IgD-negative memory B cell (primary cell): Measurements from ENCODE around the gene HOXC10. TPM values are rescaled to one million over a fixed set of nuclear protein-coding genes. Genes with fewer than 3 reads are reported as not detected.
A peak's percentile ranks its signal among the peaks of the same experiment; 100 is the strongest.

ENCODE experiments used
- H3K27ac Mint-ChIP-seq, 3 donors: one replicate each; pipeline ENCODE4 v1.8.0; 2020 to 2022; ENCODE audit warnings: mild to moderate bottlenecking in 3 of 3, mixed read lengths in 3 of 3, moderate library complexity in 1 of 3
- H3K27me3 Mint-ChIP-seq: one replicate; pipeline ENCODE4 v1.8.0; 2021; ENCODE audit warnings: mixed read lengths
- H3K36me3 Mint-ChIP-seq: one replicate; pipeline ENCODE4 v1.8.0; 2020; ENCODE audit warnings: mild to moderate bottlenecking, mixed read lengths
- H3K4me1 Mint-ChIP-seq, 3 donors: one replicate each; pipeline ENCODE4 v1.8.0; 2020 to 2022; ENCODE audit warnings: mixed read lengths in 3 of 3, mild to moderate bottlenecking in 1 of 3
- H3K4me3 Mint-ChIP-seq, 4 donors: one replicate each; pipeline ENCODE4 v1.8.0; 2020 to 2022; ENCODE audit warnings: mild to moderate bottlenecking in 4 of 4, mixed read lengths in 4 of 4, moderate library complexity in 3 of 4
- H3K9me3 Mint-ChIP-seq, 3 donors: one replicate each; pipeline ENCODE4 v1.8.0; 2020 to 2021; ENCODE audit warnings: mixed read lengths in 3 of 3, mild to moderate bottlenecking in 1 of 3
- polyA plus RNA-seq: library from polyadenylated mRNA; unstranded; fragments of 300-500 nt; fragmentation: Illumina TruSeq; gene quantifications from one replicate; pipeline ENCODE4 v1.2.3, GENCODE V29; 2021

Gene HOXC10
- polyA plus RNA-seq, 1 donor from 2014 or later: not detected

DNA sequence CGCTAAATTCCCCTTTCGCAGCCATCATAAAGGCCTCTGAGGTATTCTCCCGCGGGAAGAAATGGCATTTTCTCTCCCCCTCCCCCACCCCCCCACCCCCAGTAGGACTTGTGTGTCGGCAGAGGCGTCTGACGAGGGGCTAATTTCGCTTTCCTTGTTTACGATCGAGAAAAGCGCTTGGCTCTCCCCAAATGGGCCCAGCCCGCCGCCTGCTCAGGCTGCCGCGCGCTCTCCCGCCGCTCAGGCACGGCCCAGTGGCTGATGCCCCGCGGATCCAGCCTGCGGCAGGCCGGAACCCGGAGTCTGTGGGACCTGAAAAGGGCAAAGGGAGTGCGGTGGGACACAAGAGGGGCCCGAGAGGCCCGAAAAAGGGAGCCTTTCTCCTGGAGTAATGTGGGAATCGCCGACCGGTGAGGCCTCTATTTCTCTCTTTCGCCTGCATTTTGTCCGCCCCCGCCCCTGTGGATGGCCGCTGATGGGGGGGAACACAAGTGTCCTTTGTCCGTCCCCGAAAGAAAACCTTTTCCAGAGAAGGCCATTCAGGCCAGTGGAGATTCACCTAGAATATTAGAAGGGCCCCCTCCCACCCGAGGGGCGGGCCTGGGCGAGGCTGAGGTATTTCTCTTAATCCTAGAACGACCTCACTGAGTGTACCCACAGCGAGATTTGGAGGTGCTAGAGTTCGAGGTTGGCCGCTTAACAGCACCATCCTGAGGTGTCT is 34.3 kb downstream of the HOXC10 start:
- Mint-ChIP-seq H3K36me3 (no peaks in the 10 kb centered on the region), H3K27me3 (peaks cover 55% of the 10 kb centered on the region), H3K27ac (peak overlapping the region; percentile 81 to 96 (median 83)), H3K9me3 (peaks cover 0 to 2% (median 0%) of the 10 kb centered on the region in 3 donors), H3K4me1 (peaks cover 9 to 19% (median 11%) of the 10 kb centered on the region in 3 donors), H3K4me3 (peak overlapping the region in 3 of 4 donors; percentile 55 to 74 (median 68))

GRCh38 chr12:54019924-54020590 is 35.1 kb downstream of the HOXC10 start:
- Mint-ChIP-seq H3K27me3 (peaks cover 51% of the 10 kb centered on the region), H3K4me1 (peaks cover 6 to 14% (median 9%) of the 10 kb centered on the region in 3 donors), H3K4me3 (peak overlapping the region in 2 of 4 donors; percentile 49 to 74), H3K9me3 (peaks cover 0 to 2% (median 0%) of the 10 kb centered on the region in 3 donors), H3K27ac (peak overlapping the region in 2 of 3 donors; percentile 83 to 96), H3K36me3 (no peaks in the 10 kb centered on the region)

- Mint-ChIP-seq H3K4me3 (peak overlapping the region in 1 of 4 donors; percentile 75), H3K27ac (peak overlapping the region in 1 of 3 donors; percentile 83), H3K9me3 (peaks cover 0 to 2% (median 0%) of the 10 kb centered on the region in 3 donors), H3K27me3 (peaks cover 50% of the 10 kb centered on the region), H3K4me1 (peaks cover 6 to 11% (median 9%) of the 10 kb centered on the region in 3 donors), H3K36me3 (no peaks in the 10 kb centered on the region)
Measured at GRCh38 chr12:54020591-54021405, 35.9 kb downstream of the HOXC10 start.

DNA sequence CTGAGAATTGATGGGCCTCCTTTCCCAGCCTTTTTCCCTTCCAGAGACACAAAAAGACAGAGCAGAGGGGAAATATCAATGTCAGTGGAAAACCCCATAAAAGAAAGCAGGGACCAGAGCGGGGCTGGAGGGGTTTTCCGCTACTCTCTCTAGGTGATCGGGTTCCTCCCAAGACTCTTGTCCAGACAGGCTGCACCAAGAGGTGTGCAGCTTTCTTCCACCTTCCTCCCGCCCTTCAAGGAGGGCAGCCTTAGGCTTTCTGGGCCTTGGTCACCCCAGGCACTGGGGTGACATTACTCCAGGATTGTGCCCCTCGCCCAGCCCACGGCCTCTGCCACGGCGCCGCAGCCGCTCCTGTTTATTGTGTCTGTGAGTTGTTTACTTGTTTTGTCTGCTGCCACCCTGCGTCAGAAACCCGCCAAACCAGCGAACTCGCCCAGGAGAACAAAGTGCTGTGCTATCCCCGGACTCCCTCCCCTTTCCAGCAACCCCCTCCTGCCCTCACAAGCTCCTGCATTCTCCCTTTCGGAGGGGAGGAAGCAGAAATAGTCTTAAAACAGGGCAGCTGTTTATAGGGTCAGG is 36.6 kb downstream of the HOXC10 start:
- Mint-ChIP-seq H3K27ac (peak overlapping the region in 1 of 3 donors; percentile 83), H3K4me1 (peaks cover 6 to 11% (median 9%) of the 10 kb centered on the region in 3 donors), H3K36me3 (no peaks in the 10 kb centered on the region), H3K9me3 (peaks cover 0 to 2% (median 0%) of the 10 kb centered on the region in 3 donors), H3K27me3 (peaks cover 56% of the 10 kb centered on the region), H3K4me3 (peak overlapping the region in 3 of 4 donors; percentile 63 to 75 (median 63))

- Mint-ChIP-seq H3K27me3 (peaks cover 58% of the 10 kb centered on the region), H3K27ac (peak overlapping the region in 1 of 3 donors; percentile 83)
Measured at GRCh38 chr12:54022960-54023884, 38.3 kb downstream of the HOXC10 start.

GRCh38 chr12:54024127-54024526 is 39.2 kb downstream of the HOXC10 start:
- H3K27me3 Mint-ChIP-seq: peaks cover 63% of the 10 kb centered on the region
- H3K36me3 Mint-ChIP-seq: no peaks in the 10 kb centered on the region
- H3K4me3 Mint-ChIP-seq: peak overlapping the region in 1 of 4 donors; percentile 48
- peaks cover 10 to 14% (median 12%) of the 10 kb centered on the region in 3 donors for H3K4me1 Mint-ChIP-seq
- H3K27ac Mint-ChIP-seq: no peak overlapping the region
- H3K9me3 Mint-ChIP-seq: peaks cover 0 to 3% (median 0%) of the 10 kb centered on the region in 3 donors

More at GRCh38 chr12:54022960-54023884, 38.3 kb downstream of the HOXC10 start:
- no peaks in the 10 kb centered on the region for H3K36me3 Mint-ChIP-seq
- H3K9me3 Mint-ChIP-seq: no peaks in the 10 kb centered on the region
- H3K4me3 Mint-ChIP-seq: peak overlapping the region in 1 of 4 donors; percentile 18
- H3K4me1 Mint-ChIP-seq: peaks cover 5 to 12% (median 7%) of the 10 kb centered on the region in 3 donors

DNA sequence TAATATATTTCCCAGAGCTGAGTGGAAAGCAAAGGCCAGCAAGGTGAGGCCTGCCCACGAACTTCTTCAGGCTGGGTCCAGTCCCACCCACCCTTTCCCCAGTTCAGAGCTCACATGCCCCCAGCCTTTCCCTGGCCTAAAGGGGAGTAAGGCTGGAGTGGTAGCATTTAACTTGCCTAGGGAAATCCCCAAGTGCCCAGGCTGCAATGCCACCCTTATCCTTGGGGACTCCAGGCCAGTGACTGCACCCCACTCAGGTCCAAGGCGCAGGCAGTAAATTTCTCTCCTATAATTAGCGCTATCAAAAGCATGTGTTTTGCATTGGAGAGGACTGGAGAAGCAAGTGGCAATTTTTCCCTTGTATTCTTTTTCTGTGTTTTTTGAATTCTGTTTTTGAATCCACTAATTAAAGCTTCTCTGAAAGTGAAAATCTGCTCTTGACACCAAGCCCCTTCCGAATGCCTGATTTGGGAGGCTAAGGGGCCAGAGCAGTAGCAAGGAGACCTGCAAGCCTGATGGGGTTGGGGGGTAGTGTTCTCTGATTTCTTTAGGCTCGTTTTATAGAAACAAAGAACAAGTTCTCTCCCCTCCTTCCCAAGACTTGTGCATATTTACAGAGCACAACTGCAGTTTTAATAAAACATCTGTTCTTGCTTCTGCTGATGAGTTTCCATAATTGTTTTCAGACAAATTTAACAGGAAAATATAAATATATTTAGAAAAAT is 39.8 kb downstream of the HOXC10 start:
- Mint-ChIP-seq H3K36me3 (no peaks in the 10 kb centered on the region), H3K27ac (no peak overlapping the region), H3K27me3 (peaks cover 64% of the 10 kb centered on the region), H3K9me3 (peaks cover 0 to 5% (median 0%) of the 10 kb centered on the region in 3 donors), H3K4me1 (peaks cover 12 to 17% (median 13%) of the 10 kb centered on the region in 3 donors), H3K4me3 (no peak overlapping the region)

DNA sequence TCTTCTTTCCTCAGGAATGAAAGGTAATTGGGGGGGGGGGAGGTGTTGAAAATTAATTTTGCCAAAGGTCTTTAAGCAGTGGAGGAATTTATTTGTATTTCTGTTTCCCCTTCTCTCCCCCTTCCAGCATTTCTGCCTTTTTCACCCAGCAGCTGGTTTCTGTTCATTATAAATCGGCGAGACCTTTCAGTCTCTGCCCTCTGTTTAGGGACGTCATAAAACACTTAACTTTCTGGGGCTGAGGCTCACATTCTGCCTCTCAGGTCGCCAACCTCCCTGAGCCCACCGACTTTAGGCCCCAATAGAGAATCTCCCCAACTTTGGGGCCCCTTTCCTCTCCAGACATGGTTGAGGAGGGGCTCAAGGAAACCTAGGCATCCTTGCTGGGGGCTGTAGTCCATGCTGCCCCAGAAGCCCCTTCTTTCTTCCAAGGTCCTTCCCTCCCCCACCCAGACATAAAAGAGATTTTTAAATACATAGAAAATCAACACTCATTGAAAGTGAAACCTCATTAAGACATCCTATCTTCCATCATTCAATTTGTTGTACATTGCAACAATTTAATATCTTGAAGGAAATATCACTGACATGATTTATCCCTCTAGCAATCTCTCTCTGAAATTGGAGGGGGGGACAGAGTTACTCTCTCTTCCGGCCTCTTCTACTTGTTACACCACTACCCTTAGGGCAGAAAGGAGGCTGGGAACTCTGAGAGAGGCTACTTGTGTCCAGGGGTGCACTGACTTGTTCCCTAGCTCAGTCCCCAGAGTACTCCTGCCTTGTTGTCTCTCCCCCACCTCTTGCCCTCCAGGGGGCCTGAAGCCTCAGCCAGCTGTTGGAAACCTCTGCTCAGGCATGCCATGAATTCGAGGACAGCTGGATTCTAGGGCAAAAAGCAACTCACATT is 40.8 kb downstream of the HOXC10 start:
- peaks cover 12 to 20% (median 16%) of the 10 kb centered on the region in 3 donors for H3K4me1 Mint-ChIP-seq
- peak overlapping the region in 2 of 3 donors; percentile 44 to 53 for H3K27ac Mint-ChIP-seq
- H3K27me3 Mint-ChIP-seq: peaks cover 68% of the 10 kb centered on the region
- H3K4me3 Mint-ChIP-seq: no peak overlapping the region
- peaks cover 0 to 5% (median 0%) of the 10 kb centered on the region in 3 donors for H3K9me3 Mint-ChIP-seq
- no peaks in the 10 kb centered on the region for H3K36me3 Mint-ChIP-seq

DNA sequence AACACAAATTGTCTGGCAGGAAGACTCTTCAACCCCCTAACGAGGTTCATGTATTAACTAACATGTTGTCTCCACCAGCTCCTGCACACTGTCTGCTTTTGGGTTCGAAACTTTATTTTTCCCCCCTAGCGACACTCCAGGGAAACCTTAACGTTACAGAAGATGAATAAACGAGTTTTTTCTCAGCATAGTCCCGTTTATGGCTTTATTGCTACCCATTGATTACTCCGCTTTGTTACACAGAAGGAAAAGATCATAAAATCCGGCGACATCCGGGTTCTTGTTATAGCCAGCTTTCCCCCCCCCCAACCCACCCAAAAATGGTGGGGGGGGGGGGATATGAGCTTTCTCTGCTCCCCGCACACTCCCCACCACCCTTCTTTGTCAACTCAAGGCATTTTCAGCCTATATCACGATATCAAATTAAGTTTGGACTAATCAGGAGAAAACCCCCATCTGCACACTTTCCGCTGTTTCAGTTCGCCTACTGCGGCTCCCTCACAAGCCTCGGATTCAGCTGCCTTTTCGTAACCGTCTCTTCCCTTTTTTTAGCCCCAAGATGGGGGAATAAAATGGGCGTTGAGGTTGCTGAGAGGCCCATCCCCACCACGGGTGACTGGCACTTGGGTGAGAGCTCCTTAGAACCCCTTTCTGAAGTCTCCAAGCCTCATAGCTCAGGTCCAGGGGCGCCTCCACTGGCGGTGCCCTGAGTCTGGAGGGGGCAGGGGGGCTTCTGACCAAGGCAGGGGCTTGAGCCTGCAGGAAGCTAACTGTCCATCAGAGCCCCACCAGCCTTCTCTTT is 41.9 kb downstream of the HOXC10 start:
- H3K27ac Mint-ChIP-seq: peak overlapping the region in 2 of 3 donors; percentile 74 to 87
- H3K36me3 Mint-ChIP-seq: no peaks in the 10 kb centered on the region
- H3K27me3 Mint-ChIP-seq: peaks cover 66% of the 10 kb centered on the region
- H3K4me1 Mint-ChIP-seq: peaks cover 7 to 16% (median 12%) of the 10 kb centered on the region in 3 donors
- peaks cover 0 to 5% (median 0%) of the 10 kb centered on the region in 3 donors for H3K9me3 Mint-ChIP-seq
- peak overlapping the region in 2 of 4 donors; percentile 24 to 71 for H3K4me3 Mint-ChIP-seq

DNA sequence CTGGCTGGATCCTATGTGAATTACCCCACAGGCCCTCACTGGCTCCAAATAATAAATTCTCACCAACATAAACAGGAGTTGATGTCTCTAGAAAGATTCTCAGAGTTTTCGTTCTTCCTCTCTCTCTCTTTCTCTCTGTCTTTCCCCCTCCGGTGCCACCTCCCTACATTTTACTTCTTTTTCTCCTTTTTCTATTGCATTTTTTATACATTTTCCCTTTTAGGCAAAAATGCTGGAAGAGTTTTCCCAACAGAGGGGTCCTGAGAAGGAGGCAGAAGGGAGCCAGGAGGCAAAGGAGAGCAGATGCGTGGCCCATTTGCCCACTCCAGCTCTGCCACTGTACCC is 42.5 kb downstream of the HOXC10 start:
- peak overlapping the region in 2 of 4 donors; percentile 24 to 38 for H3K4me3 Mint-ChIP-seq
- H3K27me3 Mint-ChIP-seq: peaks cover 67% of the 10 kb centered on the region
- peaks cover 9 to 16% (median 12%) of the 10 kb centered on the region in 3 donors for H3K4me1 Mint-ChIP-seq
- no peaks in the 10 kb centered on the region for H3K36me3 Mint-ChIP-seq
- H3K27ac Mint-ChIP-seq: peak overlapping the region in 2 of 3 donors; percentile 74 to 87
- H3K9me3 Mint-ChIP-seq: peaks cover 0 to 5% (median 0%) of the 10 kb centered on the region in 3 donors

GRCh38 chr12:54028314-54029201 is 43.6 kb downstream of the HOXC10 start, which contains the start of gene HOXC6:
Gene HOXC6 (plus strand): TSS chr12:54028440. CDS start chr12:54028522, 82 bp downstream.
- Mint-ChIP-seq H3K27me3 (peaks cover 64% of the 10 kb centered on the region), H3K4me3 (peak within 1 kb of the TSS; percentile 38 to 80 (median 60)), H3K36me3 (no peaks in the 10 kb centered on the region), H3K27ac (peak within 1 kb of the TSS in 2 of 3 donors; percentile 86 to 93), H3K4me1 (peaks cover 15 to 17% (median 17%) of the 10 kb centered on the region in 3 donors), H3K9me3 (peaks cover 0 to 7% (median 0%) of the 10 kb centered on the region in 3 donors)
